ENCODE data around the gene NDE1.
"Not testable (repeated sequence)": the region's sequence is repeated elsewhere in the genome, so short reads cannot be mapped to it uniquely, and the experiment has no call there.

The NDE1 gene

DNA sequence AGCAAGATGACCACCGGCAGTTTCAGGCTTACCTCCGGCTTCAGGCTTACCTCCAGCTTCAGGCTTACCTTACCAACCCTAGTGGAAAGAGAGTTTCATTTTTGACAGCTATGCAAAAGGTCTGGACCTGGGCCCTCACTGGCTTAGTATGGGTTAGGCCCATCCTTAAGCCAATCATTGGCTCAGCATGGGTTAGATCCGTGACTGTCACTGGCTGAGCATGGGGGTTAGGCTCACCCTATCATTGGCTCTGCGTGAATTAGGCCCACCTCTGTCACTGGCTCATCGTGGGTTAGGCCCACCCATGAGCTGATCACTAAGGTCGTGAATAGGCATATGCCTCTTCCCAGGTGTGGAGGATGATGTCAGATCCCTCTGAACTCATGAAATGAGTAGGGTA, 8.1 kb downstream of the NDE1 start:
- Mint-ChIP-seq H3K4me3 (no peak overlapping the region), H3K36me3 (peaks cover 53% of the 10 kb centered on the region), H3K27me3 (no peaks in the 10 kb centered on the region), H3K4me1 (peaks cover 81% of the 10 kb centered on the region), H3K27ac (peak overlapping the region; percentile 8), H3K9me3 (no peaks in the 10 kb centered on the region)
- peak; percentile 66 for ATAC-seq

DNA sequence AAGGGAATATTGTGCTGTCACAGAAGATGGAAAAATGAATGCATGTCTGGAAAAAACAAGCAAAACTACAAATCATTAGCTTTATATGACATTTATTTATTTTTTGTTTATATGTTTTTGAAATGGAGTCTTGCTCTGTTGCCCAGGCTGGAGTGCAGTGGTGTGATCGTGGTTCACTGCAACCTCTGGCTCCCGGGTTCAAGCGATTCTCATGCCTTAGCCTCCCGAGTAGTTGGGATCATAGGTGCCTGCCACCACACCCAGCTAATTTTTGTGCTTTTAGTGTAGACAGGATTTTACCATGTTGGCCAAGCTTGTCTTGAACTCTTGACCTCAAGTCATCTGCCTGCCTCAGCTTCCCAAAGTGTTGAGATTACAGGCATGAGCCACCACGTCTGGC, 8.5 kb downstream of the NDE1 start:
- no peaks in the 10 kb centered on the region for H3K9me3 Mint-ChIP-seq
- H3K27ac Mint-ChIP-seq, result peak overlapping the region; percentile 8
- no peak for ATAC-seq
- H3K36me3 Mint-ChIP-seq, result peaks cover 57% of the 10 kb centered on the region
- no peaks in the 10 kb centered on the region for H3K27me3 Mint-ChIP-seq
- peak overlapping the region; percentile 54 for H3K4me3 Mint-ChIP-seq
- peaks cover 81% of the 10 kb centered on the region for H3K4me1 Mint-ChIP-seq

DNA sequence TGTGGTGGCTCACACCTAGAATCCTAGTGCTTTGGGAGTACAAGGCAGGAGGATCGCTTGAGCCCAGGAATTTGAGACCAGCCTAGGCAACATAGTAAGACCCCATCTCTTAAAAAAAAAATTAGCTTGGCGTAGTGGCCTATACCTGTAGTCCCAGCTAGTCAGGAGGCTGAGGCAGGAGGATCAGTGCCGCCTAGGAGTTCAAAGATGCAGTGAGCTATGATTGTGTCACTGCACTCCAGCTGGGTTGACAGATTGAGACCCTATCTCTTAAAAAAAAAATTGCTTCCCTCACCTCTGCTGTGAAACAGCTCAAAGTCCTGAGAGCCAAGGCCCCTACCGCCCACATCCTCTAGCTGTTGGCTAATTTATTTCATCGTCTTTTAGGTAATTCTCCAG, 10.2 kb downstream of the NDE1 start:
- H3K36me3 Mint-ChIP-seq, result peaks cover 56% of the 10 kb centered on the region
- H3K27me3 Mint-ChIP-seq, result no peaks in the 10 kb centered on the region
- H3K27ac Mint-ChIP-seq, result peak overlapping the region; percentile 8
- H3K4me3 Mint-ChIP-seq, result no peak overlapping the region
- peaks cover 72% of the 10 kb centered on the region for H3K4me1 Mint-ChIP-seq
- ATAC-seq, result no peak
- H3K9me3 Mint-ChIP-seq, result no peaks in the 10 kb centered on the region

DNA sequence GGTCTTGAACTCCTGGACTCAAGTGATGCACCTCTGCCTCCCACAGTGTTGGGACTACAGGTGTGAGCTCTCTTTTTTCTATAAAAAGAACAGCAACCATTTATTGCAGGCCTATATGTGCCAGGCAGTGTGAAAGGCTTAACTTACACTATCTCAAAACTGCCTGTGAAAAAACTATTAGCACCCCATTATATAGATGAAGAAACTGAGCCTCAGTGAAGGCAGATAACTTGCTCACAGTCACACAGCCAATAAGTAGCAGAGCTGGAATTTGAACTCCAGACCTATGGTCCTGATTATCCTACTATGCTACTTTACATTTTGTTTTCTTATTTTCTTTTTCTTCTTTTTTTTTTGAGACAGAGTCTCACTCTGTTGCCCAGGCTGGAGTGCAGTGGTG, 15.1 kb downstream of the NDE1 start:
- no peak for ATAC-seq
- peaks cover 33% of the 10 kb centered on the region for H3K4me1 Mint-ChIP-seq
- no peak overlapping the region for H3K4me3 Mint-ChIP-seq
- no peak overlapping the region for H3K27ac Mint-ChIP-seq
- no peaks in the 10 kb centered on the region for H3K27me3 Mint-ChIP-seq
- no peaks in the 10 kb centered on the region for H3K9me3 Mint-ChIP-seq
- H3K36me3 Mint-ChIP-seq, result peaks cover 46% of the 10 kb centered on the region

DNA sequence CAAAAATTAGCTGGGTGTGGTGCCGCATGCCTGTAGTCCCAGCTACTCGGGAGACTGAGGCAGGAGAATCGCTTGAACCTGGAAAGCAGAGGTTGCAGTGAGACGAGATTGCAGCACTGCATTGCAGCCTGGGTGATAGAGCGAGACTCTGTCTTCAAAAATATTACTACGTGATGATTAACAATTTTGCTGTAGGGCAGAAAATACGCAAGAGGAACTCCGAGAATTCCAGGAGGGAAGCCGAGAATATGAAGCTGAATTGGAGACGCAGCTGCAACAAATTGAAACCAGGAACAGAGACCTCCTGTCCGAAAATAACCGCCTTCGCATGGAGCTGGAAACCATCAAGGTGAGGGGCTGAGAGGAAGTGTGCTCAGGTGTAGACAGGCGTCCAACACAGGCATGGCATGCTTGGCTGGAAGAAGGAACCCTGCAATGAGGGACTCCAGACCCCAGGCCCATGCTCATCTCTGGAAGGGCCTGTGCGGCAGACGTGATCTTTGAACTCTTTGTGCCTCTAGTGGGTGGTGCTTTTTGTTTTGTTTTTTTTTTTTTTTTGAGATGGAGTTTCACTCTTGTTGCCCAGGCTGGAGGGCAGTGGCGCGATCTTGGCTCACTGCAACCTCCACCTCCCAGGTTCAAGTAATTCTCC, 17.2 kb downstream of the NDE1 start:
- H3K9me3 Mint-ChIP-seq, result no peaks in the 10 kb centered on the region
- H3K27me3 Mint-ChIP-seq, result no peaks in the 10 kb centered on the region
- H3K4me1 Mint-ChIP-seq, result peaks cover 14% of the 10 kb centered on the region
- no peak overlapping the region for H3K4me3 Mint-ChIP-seq
- no peak for ATAC-seq
- peaks cover 43% of the 10 kb centered on the region for H3K36me3 Mint-ChIP-seq
- H3K27ac Mint-ChIP-seq, result no peak overlapping the region

DNA sequence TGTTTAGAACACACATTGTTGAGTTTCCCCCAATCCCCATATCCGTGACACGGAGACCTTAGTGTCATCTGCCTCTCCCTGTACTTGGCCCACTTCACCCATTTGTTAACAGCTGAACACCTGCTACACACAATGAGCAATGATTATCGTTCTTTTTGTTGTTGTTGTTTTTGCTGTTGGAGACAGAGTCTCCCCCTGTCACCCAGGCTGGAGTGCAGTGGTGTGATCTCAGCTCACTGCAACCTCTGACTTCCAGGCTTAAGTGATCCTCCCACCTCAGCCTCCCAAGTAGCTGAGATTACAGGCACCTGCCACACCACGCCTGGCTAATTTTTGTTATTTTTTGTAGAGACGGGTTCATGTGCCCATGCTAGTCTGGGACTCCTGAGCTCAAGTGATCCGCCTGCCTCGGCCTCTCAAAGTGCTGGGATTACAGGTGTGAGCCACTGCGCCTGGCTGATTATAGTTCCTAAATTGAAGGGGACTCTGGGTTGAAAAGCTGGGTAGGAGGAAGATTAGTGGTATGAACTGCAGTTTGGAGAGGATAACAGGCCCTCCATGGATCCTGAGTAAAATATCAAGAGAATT, 21.6 kb downstream of the NDE1 start:
- Mint-ChIP-seq H3K27ac (peak overlapping the region; percentile 67), H3K27me3 (no peaks in the 10 kb centered on the region), H3K36me3 (peaks cover 60% of the 10 kb centered on the region), H3K9me3 (no peaks in the 10 kb centered on the region), H3K4me1 (peaks cover 20% of the 10 kb centered on the region), H3K4me3 (no peak overlapping the region)
- ATAC-seq, result no peak

DNA sequence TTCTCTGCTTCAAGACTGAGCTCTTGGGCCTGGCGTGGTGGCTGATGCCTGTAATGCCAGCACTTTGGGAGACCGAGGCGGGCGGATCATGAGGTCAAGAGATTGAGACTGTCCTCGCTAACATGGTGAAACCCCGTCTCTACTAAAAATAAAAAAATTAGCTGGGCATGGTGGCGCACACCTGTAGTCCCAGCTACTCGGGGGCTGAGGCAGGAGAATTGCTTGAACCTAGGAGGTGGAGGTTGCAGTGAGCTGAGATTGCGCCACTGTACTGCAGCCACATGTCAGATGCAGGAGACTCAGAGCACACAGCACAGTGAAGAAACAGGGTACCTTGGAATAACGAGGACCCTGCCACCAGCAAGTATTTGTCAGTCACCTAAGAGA, 22.1 kb downstream of the NDE1 start:
- H3K4me3 Mint-ChIP-seq, H3K9me3 Mint-ChIP-seq, H3K27me3 Mint-ChIP-seq, ATAC-seq: not testable (repeated sequence)
- Mint-ChIP-seq H3K36me3 (peaks cover 62% of the 10 kb centered on the region), H3K27ac (peak overlapping the region; percentile 67), H3K4me1 (peaks cover 20% of the 10 kb centered on the region)

DNA sequence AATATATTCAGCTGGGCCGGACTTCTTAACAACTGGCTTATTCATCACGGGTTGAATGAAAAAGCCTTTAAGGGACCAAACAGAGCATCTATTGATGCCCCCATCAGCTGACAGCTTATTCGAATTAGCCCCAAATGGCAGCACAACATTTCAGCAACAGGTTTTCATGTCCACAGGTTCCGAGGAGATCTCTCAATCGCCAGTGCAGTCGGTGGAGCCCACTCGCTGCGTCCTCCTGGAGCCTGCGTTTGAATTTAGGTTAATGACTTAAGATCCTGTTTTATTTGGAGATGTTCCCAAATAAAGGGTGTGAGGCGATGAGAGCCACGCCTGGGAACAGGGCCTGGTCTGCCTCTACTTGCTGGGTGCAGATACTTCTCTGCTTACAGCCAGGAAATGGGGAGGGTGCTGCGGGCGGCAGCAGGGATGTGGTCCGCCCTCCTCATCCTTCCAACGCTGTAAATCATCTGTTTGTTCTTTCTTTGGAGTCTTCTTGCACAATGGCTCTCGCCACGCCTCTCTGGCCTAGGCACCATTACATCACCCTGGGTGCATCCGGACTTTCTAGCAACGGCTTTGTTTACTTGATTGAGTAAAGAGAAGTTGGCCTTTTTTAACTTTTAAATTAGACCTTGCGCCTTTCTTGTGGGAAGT, 22.6 kb downstream of the NDE1 start:
- no peak for ATAC-seq
- peaks cover 20% of the 10 kb centered on the region for H3K4me1 Mint-ChIP-seq
- H3K9me3 Mint-ChIP-seq, result no peaks in the 10 kb centered on the region
- H3K27me3 Mint-ChIP-seq, result no peaks in the 10 kb centered on the region
- H3K27ac Mint-ChIP-seq, result peak overlapping the region; percentile 67
- H3K4me3 Mint-ChIP-seq, result no peak overlapping the region
- peaks cover 59% of the 10 kb centered on the region for H3K36me3 Mint-ChIP-seq

DNA sequence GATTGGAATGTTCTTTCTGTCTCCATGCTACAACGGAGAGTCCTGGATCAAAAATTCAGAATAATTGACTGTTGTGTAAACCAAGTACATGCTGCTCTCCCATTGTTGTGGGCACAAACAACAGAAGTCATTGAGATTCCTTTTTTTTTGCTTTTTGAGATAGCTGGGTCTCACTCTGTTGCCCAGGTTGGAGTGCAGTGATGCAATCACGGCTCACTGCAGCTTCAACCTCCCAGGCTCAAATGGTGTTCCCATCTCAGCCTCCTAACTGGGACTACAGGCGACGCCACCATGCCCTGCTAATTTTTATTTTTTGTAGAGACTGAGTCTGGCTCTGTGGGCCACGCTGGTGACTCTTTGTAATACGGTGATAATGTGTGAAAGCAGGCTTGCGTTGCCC, 24.5 kb downstream of the NDE1 start:
- Mint-ChIP-seq H3K36me3 (peaks cover 73% of the 10 kb centered on the region), H3K27me3 (no peaks in the 10 kb centered on the region)

DNA sequence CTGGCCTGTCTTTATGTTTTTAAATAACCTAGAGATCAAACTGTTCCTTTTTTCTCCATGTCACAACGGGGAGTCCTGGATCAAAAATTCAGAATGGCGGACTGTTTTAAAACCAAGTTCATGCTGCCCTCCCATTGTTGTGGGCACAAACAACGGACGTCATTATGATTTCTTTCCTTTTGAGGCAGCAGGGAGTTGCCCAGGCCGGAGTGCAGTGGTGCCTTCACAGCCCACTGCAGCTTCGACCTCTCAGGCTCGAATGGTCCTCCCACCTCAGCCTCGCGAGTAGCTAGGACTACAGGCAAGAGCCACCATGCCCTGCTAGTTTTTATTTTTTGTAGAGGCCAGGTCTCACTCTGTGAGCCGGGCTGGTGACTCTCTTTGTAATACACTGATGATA, 26.5 kb downstream of the NDE1 start:
- ATAC-seq, result no peak
- Mint-ChIP-seq H3K4me1 (peaks cover 23% of the 10 kb centered on the region), H3K9me3 (no peaks in the 10 kb centered on the region), H3K27ac (peak overlapping the region; percentile 35), H3K36me3 (peaks cover 75% of the 10 kb centered on the region), H3K4me3 (no peak overlapping the region), H3K27me3 (no peaks in the 10 kb centered on the region)

More for the DNA sequence above, 24.5 kb downstream of the NDE1 start:
- Mint-ChIP-seq H3K4me3 (no peak overlapping the region), H3K9me3 (no peaks in the 10 kb centered on the region), H3K27ac (peak overlapping the region; percentile 14), H3K4me1 (peaks cover 20% of the 10 kb centered on the region)
- ATAC-seq, result no peak

DNA sequence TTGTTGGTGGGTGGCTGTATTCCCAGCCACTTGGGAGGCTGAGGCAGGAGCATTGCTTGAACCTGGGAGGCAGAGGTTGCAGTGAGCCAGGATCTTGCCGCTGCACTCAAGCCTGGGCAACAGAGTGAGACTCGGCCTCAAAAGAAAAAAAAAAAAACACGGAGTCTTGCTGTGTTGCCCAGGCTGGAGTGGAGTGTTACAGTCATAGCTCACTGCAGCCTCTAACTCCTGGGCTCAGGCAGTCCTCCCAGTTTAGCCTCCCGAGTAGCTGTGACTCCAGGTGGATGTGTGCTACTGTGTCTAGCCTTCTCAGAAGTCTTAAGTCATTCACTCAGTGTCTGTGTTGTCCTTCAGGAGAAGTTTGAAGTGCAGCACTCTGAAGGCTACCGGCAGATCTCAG, 27.4 kb downstream of the NDE1 start:
- peaks cover 77% of the 10 kb centered on the region for H3K36me3 Mint-ChIP-seq
- no peak overlapping the region for H3K4me3 Mint-ChIP-seq
- no peak for ATAC-seq
- no peaks in the 10 kb centered on the region for H3K9me3 Mint-ChIP-seq
- no peaks in the 10 kb centered on the region for H3K27me3 Mint-ChIP-seq
- H3K27ac Mint-ChIP-seq, result no peak overlapping the region
- H3K4me1 Mint-ChIP-seq, result peaks cover 30% of the 10 kb centered on the region

DNA sequence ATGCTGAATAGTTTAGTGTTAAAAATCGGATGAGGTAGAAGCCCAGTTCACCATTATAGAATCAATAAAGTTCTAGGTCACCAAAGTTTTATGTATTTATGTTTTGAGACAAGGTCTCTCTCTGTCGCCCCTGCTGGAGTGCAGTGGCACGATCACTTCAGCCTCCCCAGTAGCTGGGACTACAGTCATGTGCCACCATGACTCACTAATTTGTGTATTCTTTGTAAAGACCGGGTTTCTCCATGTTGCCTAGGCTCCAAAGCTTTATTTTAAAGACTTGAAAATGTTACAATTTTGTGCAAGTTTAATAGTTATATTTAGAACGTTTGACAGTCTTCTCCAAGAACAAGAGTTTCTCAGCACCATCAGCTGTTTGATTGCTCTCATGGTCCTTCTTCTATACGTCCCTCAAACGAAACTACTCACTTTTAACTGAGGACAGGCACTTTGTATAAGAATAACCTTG, 32.1 kb downstream of the NDE1 start:
- Mint-ChIP-seq H3K36me3 (peaks cover 66% of the 10 kb centered on the region), H3K27me3 (no peaks in the 10 kb centered on the region), H3K9me3 (no peaks in the 10 kb centered on the region), H3K4me3 (no peak overlapping the region), H3K27ac (no peak overlapping the region), H3K4me1 (peaks cover 11% of the 10 kb centered on the region)
- no peak for ATAC-seq

DNA sequence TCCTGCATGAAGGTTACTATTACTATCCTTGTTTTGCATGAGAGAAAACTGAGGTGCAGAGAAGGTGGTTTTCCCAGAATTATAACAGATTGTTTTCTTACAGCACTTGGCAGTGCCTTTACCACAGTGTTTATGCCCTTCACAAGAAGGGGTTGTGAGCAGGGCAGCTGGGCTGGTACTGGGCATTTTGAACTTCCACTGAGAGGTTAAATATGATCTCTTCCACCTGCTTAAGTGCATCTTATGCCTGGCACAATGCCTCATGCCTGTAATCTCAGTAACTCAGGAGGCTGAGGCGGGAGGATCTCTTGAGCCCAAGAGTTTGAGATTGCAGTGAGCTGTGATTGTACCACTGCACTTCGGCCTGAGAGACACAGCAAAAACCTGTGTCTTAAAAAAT, 36.2 kb downstream of the NDE1 start:
- no peak for ATAC-seq
- H3K4me1 Mint-ChIP-seq, result peaks cover 9% of the 10 kb centered on the region
- H3K36me3 Mint-ChIP-seq, result peaks cover 58% of the 10 kb centered on the region
- H3K27me3 Mint-ChIP-seq, result no peaks in the 10 kb centered on the region
- no peak overlapping the region for H3K4me3 Mint-ChIP-seq
- no peaks in the 10 kb centered on the region for H3K9me3 Mint-ChIP-seq
- no peak overlapping the region for H3K27ac Mint-ChIP-seq

DNA sequence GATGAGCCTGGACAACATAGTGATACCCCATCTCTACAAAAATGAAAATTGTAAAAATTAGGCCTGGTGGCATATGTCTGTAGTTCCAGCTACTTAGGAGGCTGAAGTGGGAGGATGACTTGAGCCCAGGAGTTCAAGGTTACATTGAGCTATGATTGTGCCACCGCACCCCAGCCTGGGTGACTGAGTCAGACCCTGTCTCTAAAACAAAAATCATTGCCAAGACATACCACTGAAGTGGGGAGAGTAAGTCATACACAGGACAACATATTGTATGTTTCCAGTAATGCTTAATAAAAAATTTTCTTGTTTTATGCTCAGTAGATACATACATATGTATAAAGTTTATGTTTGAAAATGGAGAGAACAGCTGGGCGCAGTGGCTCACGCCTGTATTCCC, 39.2 kb downstream of the NDE1 start:
- Mint-ChIP-seq H3K27ac (no peak overlapping the region), H3K36me3 (peaks cover 64% of the 10 kb centered on the region), H3K4me3 (no peak overlapping the region), H3K27me3 (no peaks in the 10 kb centered on the region), H3K4me1 (no peaks in the 10 kb centered on the region), H3K9me3 (no peaks in the 10 kb centered on the region)
- no peak for ATAC-seq

DNA sequence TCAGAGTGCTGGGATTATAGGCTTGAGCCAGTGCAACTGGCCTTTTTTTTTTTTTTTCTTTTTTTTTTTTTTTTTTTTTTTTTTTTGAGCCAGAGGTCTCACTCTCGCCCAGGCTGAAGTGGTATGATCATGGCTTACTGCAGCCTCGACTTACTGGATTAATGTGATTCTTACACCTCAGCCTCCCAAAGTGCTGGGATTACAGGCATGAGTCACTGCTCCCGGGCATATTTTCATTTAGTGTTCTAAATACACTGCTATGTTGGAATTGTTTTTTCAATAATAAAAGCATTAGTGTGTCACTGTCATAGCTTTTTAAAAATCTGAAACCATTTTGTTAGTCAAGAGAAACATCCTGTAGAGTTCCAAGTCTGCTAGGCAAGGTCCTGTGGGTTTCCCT, 40.3 kb downstream of the NDE1 start:
- H3K4me3 Mint-ChIP-seq, result no peak overlapping the region
- no peaks in the 10 kb centered on the region for H3K27me3 Mint-ChIP-seq
- H3K27ac Mint-ChIP-seq, result no peak overlapping the region
- H3K36me3 Mint-ChIP-seq, result peaks cover 58% of the 10 kb centered on the region
- no peaks in the 10 kb centered on the region for H3K9me3 Mint-ChIP-seq
- H3K4me1 Mint-ChIP-seq, result no peaks in the 10 kb centered on the region
- ATAC-seq, result no peak

DNA sequence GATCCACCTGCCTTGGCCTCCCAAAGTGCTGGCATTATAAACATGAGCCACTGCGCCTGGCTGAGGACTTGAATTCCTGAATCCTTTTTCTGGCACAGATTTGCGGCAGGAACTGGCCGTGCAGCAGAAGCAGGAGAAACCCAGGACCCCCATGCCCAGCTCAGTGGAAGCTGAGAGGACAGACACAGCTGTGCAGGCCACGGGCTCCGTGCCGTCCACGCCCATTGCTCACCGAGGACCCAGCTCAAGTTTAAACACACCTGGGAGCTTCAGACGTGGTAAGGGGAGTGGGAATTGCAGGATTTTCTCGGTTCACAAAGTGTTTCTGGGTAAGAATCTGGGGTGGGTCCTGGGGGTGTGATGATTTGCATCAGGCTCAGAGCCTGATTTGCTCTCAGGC, 41.0 kb downstream of the NDE1 start:
- no peak for ATAC-seq
- Mint-ChIP-seq H3K27me3 (no peaks in the 10 kb centered on the region), H3K4me3 (no peak overlapping the region), H3K4me1 (no peaks in the 10 kb centered on the region), H3K36me3 (peaks cover 52% of the 10 kb centered on the region), H3K9me3 (no peaks in the 10 kb centered on the region), H3K27ac (no peak overlapping the region)

All from stimulated activated memory B cell treated with anti-CD40 and anti-IgM and Interleukin-4, amounts not matched to agents 10 μg/mL and 1 μg/mL and 100 μg/mL, for 72 hours (primary cell).